SK-MEL-5 (cell line): Measurements from ENCODE around the gene RAB11B. TPM values are rescaled to one million over a fixed set of nuclear protein-coding genes. Genes with fewer than 3 reads are reported as not detected.
A peak's percentile ranks its signal among the peaks of the same experiment; 100 is the strongest.

Experiments
- DNase-seq: peaks from one replicate; pipeline ENCODE4 v3.0.0-alpha.2; 2016; ENCODE audit warnings: low read depth, low spot score
- in situ Hi-C: cut with HindIII; loops from 2 replicates; pipeline ENCODE4 v1.10.0; 2016; ENCODE audit warnings: low sequenced_read_pairs, high pct_unique_total_duplicates, low pct_unique_long_range_greater_than_20kb
- total RNA-seq: library from RNA; depleted of rRNA; stranded (reverse); fragments of >200 nt; shearing (Covaris generic); gene quantifications from 2 replicates; pipeline ENCODE4 v1.2.3, GENCODE V29; 2014

RAB11B gene
- total RNA-seq, 1 experiment from 2014 or later, result 6.4 TPM

GRCh38 chr19:8387688-8388611 lies 2.2 kb upstream of the RAB11B start:
- in situ Hi-C loops, result no loop called here

GRCh38 chr19:8388612-8388958 lies 1.6 kb upstream of the RAB11B start:
- DNase-seq, result no peak
- in situ Hi-C loops, result no loop called here

More at GRCh38 chr19:8387688-8388611, 2.2 kb upstream of the RAB11B start:
- no peak for DNase-seq

GRCh38 chr19:8390617-8390981 lies 439 bp downstream of the RAB11B start:
- in situ Hi-C loops, result no loop called here
- peak; percentile 89 for DNase-seq

- DNase-seq, result no peak
- in situ Hi-C loops, result no loop called here
Observed at GRCh38 chr19:8391198-8392016, 1.2 kb downstream of the RAB11B start.

- DNase-seq, result no peak
- in situ Hi-C loops, result no loop called here
Observed at GRCh38 chr19:8392017-8392591, 1.9 kb downstream of the RAB11B start.

GRCh38 chr19:8393192-8393870 lies 3.2 kb downstream of the RAB11B start:
- in situ Hi-C loops, result no loop called here
- no peak for DNase-seq

- in situ Hi-C loops, result no loop called here
- peak; percentile 34 for DNase-seq
Observed at GRCh38 chr19:8393871-8394250, 3.7 kb downstream of the RAB11B start.

GRCh38 chr19:8395621-8396082 lies 5.5 kb downstream of the RAB11B start:
- in situ Hi-C loops, result no loop called here
- DNase-seq, result no peak

- DNase-seq, result no peak
- in situ Hi-C loops, result no loop called here
Observed at GRCh38 chr19:8396185-8396562, 6.0 kb downstream of the RAB11B start.

GRCh38 chr19:8396563-8397203 lies 6.5 kb downstream of the RAB11B start:
- peak; percentile 71 for DNase-seq
- in situ Hi-C loops, result no loop called here

GRCh38 chr19:8397271-8397670 lies 7.1 kb downstream of the RAB11B start:
- DNase-seq, result no peak
- in situ Hi-C loops, result no loop called here

- DNase-seq, result no peak
- in situ Hi-C loops, result no loop called here
Observed at GRCh38 chr19:8397746-8398310, 7.7 kb downstream of the RAB11B start.

- no peak for DNase-seq
- in situ Hi-C loops, result no loop called here
Observed at GRCh38 chr19:8398311-8398771, 8.2 kb downstream of the RAB11B start.

GRCh38 chr19:8399681-8400188 lies 9.6 kb downstream of the RAB11B start:
- in situ Hi-C loops, result no loop called here
- DNase-seq, result no peak

GRCh38 chr19:8401981-8402411 lies 11.8 kb downstream of the RAB11B start:
- in situ Hi-C loops, result no loop called here
- DNase-seq, result no peak

- DNase-seq, result no peak
- in situ Hi-C loops, result no loop called here
Observed at GRCh38 chr19:8403098-8403819, 13.1 kb downstream of the RAB11B start.
